GM21786 (cell line): ENCODE measurements around the gene VIPR2.

Source experiments
- ATAC-seq: cut with Tn5 transposase; IDR thresholded peaks from one replicate; pipeline ENCODE4 v1.9.1; 2021; ENCODE audit not compliant: unreplicated experiment

Gene VIPR2

DNA sequence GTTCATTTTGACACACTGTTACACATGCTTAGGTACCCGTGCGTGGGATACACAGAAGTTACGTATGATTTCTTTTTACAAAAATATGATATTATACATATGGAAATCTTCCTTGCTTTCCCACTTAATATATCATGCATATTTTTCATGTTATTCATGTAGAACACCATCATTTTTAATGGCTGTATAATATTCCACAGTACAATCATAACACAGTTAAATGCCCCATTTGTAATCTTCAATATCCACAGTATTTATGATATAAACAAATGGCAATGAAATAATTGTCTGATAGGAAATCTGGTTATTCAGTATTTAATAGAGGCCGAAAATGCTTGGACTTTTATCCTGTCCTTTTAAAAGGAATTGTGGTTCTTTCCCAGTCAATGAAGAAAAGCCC, 23.2 kb downstream of the VIPR2 start:
- no peak for ATAC-seq

GRCh38 chr7:159121068-159121467, 23.6 kb downstream of the VIPR2 start:
- no peak for ATAC-seq

- ATAC-seq, result no peak
Observed at GRCh38 chr7:159120540-159120919, 24.1 kb downstream of the VIPR2 start.

- ATAC-seq, result no peak
Observed at GRCh38 chr7:159119851-159120539, 24.7 kb downstream of the VIPR2 start.

- no peak for ATAC-seq
Observed at GRCh38 chr7:159119026-159119741, 25.5 kb downstream of the VIPR2 start.

- ATAC-seq, result no peak
Observed at GRCh38 chr7:159118623-159119022, 26.0 kb downstream of the VIPR2 start.

DNA sequence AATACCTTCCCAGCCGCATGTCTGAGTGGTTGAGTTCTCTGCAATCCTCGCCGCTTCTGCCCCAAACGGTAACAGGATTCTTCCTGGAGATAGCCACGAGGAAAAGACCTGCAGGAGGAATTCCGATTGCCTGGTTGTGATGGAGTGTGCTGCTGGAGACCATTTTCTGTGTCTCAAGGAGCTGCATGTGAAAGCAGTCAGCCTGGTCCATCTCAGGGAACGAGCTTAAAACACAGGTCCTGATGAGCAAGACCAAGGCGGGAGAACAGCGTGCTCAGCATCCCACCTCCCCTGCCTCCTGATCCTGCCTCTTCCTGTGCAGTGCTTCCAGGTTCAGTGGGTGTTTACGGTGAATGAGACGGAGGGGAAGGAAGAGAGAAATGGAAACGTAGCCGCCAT, 26.5 kb downstream of the VIPR2 start:
- no peak for ATAC-seq

GRCh38 chr7:159117366-159118196, 27.1 kb downstream of the VIPR2 start:
- ATAC-seq, result no peak

GRCh38 chr7:159116581-159117339, 27.9 kb downstream of the VIPR2 start:
- no peak for ATAC-seq

- ATAC-seq, result no peak
Observed at GRCh38 chr7:159115601-159116501, 28.8 kb downstream of the VIPR2 start.

DNA sequence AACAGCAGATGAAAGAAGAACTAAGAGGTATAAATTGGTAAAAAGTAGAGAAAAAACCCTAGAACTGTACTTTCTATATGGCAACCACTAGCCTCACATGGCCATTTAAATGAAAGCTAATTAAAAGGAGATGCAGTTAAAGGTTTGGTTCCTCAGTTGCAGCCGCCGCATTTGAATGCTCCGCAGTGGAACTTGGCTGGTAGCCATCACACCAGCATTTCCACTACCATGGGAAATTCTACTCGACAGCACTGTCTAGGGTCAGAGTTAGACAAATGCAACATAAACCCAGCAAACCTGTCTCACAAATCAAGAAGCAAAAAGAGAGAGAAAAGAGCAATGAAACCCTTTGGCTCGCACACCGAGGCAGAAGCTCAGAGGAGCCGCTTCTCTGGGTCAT, 29.7 kb downstream of the VIPR2 start:
- no peak for ATAC-seq

- ATAC-seq, result no peak
Observed at GRCh38 chr7:159114096-159114495, 30.6 kb downstream of the VIPR2 start.

GRCh38 chr7:159113056-159113455, 31.6 kb downstream of the VIPR2 start:
- ATAC-seq, result no peak

DNA sequence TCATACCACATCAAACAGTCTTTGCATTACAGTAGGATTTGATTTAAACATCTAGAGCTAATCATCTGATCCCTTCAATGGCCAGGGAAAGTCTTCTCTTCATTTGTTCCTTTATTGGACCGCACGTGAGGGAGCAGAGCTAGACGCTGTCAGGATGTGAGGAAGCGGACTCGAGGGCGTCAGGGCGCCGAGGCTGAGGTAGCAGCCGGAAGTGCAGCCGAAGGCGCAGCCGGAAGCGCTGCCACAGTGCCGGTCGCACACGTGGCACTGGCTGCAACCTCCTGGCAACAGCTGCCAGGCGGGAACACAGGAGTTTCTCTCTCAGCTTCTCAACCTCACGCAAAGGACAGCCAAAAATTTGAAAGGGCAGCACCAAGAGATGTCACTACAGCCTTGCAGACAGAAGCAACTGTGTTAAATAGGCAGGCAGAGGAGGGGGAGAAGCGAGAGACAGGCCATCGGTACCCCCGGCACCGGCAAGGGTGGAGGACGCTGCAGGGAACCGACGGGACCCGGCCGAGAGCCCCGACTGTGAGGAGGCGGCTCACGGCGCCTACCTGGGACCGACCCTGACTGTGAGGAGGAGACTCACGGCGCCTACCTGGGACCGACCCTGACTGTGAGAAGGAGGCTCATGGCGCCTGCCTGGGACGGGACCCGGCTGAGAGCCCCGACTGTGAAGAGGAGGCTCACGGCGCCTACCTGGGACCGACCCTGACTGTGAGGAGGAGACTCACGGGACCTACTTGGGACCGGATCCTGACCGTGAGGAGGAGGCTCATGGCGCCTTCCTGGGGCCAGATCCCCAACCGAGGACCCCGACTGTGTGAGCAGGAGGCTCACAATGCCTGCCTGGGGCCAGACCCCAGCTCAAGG, 32.3 kb downstream of the VIPR2 start:
- ATAC-seq, result no peak

DNA sequence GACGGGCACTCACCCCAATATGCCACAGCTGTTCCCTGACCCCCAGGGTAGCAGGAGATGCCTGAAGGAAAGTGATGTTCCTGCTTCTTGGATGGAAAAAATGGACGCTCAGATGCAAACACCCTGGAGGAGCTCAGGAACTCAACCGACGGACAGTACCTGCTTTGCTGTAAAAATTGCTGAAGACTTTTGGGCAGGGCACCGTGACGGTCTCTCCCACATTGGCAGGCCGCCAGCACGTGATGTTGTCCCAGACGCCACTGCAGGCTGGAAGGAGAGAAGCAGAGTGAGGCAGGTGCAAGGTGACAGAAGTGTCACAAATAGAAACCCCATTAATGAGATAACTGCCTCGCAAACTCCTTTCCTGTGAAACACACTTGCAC, 35.0 kb downstream of the VIPR2 start:
- no peak for ATAC-seq

GRCh38 chr7:159108941-159109652, 35.6 kb downstream of the VIPR2 start:
- ATAC-seq, result no peak

- ATAC-seq, result no peak
Observed at GRCh38 chr7:159108491-159108890, 36.2 kb downstream of the VIPR2 start.

GRCh38 chr7:159107161-159107892, 37.3 kb downstream of the VIPR2 start:
- no peak for ATAC-seq
